Ureter (tissue), 1 donor: ENCODE data around the gene OR2F1. TPM values are rescaled to one million over a fixed set of nuclear protein-coding genes. Genes with fewer than 3 reads are reported as not detected.
"Not testable (repeated sequence)": the region's sequence is repeated elsewhere in the genome, so short reads cannot be mapped to it uniquely, and the experiment has no call there.

Experiments used
- DNase-seq: peaks from one replicate; pipeline ENCODE4 v3.0.0-alpha.2; 2020; ENCODE audit warnings: low spot score
- total RNA-seq: library from RNA; stranded (reverse); gene quantifications from one replicate; pipeline ENCODE4 v1.2.4, GENCODE V29; 2023
- donor health status: DM: yes; HTN: yes; CAD: no.

OR2F1 gene
- total RNA-seq, 1 donor from 2014 or later = not detected

DNA sequence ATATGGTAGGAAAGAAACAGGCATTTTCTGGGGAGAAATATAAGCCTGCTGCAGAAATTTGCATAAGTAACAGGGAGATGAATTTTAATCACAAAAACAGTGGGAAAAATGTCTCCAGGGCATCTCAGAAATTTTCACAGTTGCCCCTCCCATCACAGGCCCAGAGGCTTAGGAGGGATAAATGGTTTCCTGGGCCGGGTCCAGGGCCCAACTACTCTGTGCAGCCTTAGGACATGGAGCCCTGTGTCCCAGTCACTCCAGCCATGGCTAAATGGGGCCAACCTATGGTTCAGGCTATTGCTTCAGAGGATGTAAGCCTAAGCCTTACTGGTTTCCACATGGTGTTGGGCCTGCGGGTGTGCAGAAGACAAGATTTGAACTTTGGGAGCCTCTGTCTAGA, 54.7 kb downstream of the OR2F1 start:
- no peak for DNase-seq

DNA sequence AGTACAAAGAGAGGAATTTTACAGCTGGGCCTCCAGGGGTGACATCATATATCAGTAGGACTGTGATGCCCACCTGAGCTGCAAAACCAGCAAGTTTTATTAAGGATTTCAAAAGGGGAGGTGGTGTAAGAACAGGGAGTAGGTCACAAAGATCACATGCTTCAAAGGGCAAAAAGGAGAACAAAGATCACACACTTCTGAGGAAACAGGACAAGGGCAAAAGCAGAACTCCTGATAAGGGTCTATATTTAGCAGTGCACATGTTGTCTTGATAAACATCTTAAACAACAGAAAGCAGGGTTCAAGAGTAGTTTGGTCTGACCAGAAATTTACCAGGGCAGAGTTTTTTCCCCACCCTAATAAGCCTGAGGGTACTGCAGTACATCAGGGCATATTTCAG, 55.4 kb downstream of the OR2F1 start:
- DNase-seq = not testable (repeated sequence)

DNA sequence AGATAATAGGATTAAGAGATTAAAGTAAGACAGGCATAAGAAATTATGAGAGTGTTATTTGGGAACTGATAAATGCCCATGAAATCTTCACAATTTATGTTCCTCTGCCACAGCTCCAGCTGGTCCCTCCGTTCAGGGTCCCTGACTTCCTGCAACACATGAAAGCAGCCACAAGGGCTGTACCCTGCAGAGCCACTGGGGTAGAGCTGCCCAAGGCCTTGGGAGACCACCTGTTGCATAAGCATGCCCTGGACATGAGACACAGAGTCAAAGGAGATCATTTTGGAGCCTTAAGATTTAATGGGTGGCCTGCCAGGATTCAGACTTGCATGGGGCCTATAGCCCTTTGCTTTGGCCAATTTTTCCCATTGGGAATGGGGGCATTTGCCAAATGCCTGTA, 56.2 kb downstream of the OR2F1 start:
- not testable (repeated sequence) for DNase-seq

DNA sequence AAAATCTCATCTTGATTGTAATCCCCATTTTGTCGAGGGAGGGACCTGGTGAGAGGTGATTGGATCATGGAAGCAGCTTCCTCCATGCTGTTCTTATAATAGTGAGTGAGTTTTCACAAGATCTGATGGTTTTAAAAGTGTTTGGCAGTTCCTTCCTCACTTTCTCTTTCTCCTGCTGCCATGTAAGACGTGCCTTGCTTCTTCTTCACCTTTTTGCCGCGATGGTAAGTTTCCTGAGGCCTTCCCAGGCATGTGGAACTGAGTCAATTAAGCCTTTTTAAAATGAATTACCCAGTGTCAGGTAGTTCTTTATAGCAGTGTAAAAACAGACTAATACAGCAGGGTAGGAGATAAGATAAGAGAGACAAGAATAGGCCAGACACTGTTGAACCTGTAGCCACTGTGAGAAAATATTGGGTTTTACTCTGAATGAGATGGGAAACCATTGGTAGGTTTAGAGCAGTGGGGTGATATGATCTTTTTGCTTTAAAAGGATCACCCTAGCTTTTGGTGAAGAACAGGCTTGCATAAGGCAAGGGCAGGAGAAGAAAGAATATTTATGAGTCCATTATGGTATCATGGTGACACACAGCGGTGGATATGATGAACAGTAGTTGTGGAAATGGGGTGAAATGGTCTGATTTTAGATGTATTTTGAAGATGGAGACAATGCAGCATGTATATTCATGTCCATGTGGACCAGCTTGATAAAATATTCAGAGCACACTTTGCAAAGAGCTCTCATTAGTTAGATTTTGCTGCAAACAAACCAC, 57.0 kb downstream of the OR2F1 start:
- DNase-seq = no peak

Other genes with a start within 250 kb of the OR2F1 start
- 3.1 TPM for gene CTAGE6, start 197.1 kb upstream of the OR2F1 start, total RNA-seq
- gene TCAF1, start 52.7 kb upstream of the OR2F1 start, total RNA-seq = 40.6 TPM
- gene OR2F2, start 19.6 kb upstream of the OR2F1 start, total RNA-seq = not detected
- gene OR6B1, start 45.5 kb downstream of the OR2F1 start, total RNA-seq = not detected
- gene OR2A5, start 94.1 kb downstream of the OR2F1 start, total RNA-seq = not detected
- not detected for gene OR2A25, start 115.0 kb downstream of the OR2F1 start, total RNA-seq
- not detected for gene OR2A12, start 131.4 kb downstream of the OR2F1 start, total RNA-seq
- not detected for gene OR2A2, start 154.7 kb downstream of the OR2F1 start, total RNA-seq
- gene OR2A14, start 168.3 kb downstream of the OR2F1 start, total RNA-seq = not detected
- gene CTAGE4, start 228.6 kb downstream of the OR2F1 start, total RNA-seq = 4.0 TPM
- 9.7 TPM for gene ARHGEF35, start 241.0 kb downstream of the OR2F1 start, total RNA-seq